ENCODE data around the gene ARL6.
"Not testable (repeated sequence)": the region's sequence is repeated elsewhere in the genome, so short reads cannot be mapped to it uniquely, and the experiment has no call there.

The ARL6 gene

GRCh38 chr3:97821287-97821773, 56.8 kb downstream of the ARL6 start:
- DNase-seq: peak in 33 of 56 donors; percentile 24 to 80 (median 60)

- DNase-seq: peak in 54 of 56 donors; percentile 36 to 91 (median 74)
Observed at GRCh38 chr3:97821774-97822358, 57.3 kb downstream of the ARL6 start, which contains the start of gene CRYBG3. CRYBG3 (plus strand) TSS chr3:97822011; CDS start chr3:97822207, 196 bp downstream.

GRCh38 chr3:97822359-97822775, 57.8 kb downstream of the ARL6 start:
- DNase-seq: peak in 41 of 56 donors; percentile 10 to 74 (median 50)

- peak in 35 of 56 donors; percentile 2 to 65 (median 22) for DNase-seq
Observed at GRCh38 chr3:97823046-97824004, 58.8 kb downstream of the ARL6 start.

- no peak for DNase-seq
Observed at GRCh38 chr3:97825101-97825500, 60.5 kb downstream of the ARL6 start.

- peak in 27 of 56 donors; percentile 1 to 57 (median 18) for DNase-seq
Observed at GRCh38 chr3:97827741-97828471, 63.3 kb downstream of the ARL6 start.

- no peak for DNase-seq
Observed at GRCh38 chr3:97829198-97829597, 64.6 kb downstream of the ARL6 start.

- DNase-seq: no peak
Observed at GRCh38 chr3:97830638-97831037, 66.1 kb downstream of the ARL6 start.

GRCh38 chr3:97831140-97831539, 66.6 kb downstream of the ARL6 start:
- no peak for DNase-seq

GRCh38 chr3:97833184-97833583, 68.6 kb downstream of the ARL6 start:
- not testable (repeated sequence) for DNase-seq

- no peak for DNase-seq
Observed at GRCh38 chr3:97835761-97836160, 71.2 kb downstream of the ARL6 start.

- no peak for DNase-seq
Observed at GRCh38 chr3:97838393-97838792, 73.8 kb downstream of the ARL6 start.

GRCh38 chr3:97839944-97840343, 75.4 kb downstream of the ARL6 start:
- no peak for DNase-seq

- DNase-seq: no peak
Observed at GRCh38 chr3:97841304-97841703, 76.7 kb downstream of the ARL6 start.

- no peak for DNase-seq
Observed at GRCh38 chr3:97841956-97842355, 77.4 kb downstream of the ARL6 start.

GRCh38 chr3:97848779-97849178, 84.2 kb downstream of the ARL6 start:
- DNase-seq: no peak

Data from nucleus accumbens (tissue), 56 donors.